Measurements from ENCODE around the gene DDX41. TPM values are rescaled to one million over a fixed set of nuclear protein-coding genes. Genes with fewer than 3 reads are reported as not detected.
A peak's percentile ranks its signal among the peaks of the same experiment; 100 is the strongest.

The DDX41 gene
- total RNA-seq, 1 donor from 2014 or later = 157 TPM

GRCh38 chr5:177495243-177496060, 21.3 kb downstream of the DDX41 start:
- Mint-ChIP-seq H3K27ac (no peak overlapping the region), H3K4me1 (peaks cover 32% of the 10 kb centered on the region), H3K27me3 (peaks cover 19% of the 10 kb centered on the region), H3K4me3 (peak overlapping the region; percentile 89), H3K36me3 (ENCODE audit: low read depth) (peaks cover 14% of the 10 kb centered on the region), H3K9me3 (no peaks in the 10 kb centered on the region)
- intact Hi-C loops (cut with micrococcal nuclease) = loop anchor here (2.0 kb wide), 3 partner anchors 17 to 361 kb away; no protein-coding TSS in a partner anchor
- peak; percentile 71 for DNase-seq

DNA sequence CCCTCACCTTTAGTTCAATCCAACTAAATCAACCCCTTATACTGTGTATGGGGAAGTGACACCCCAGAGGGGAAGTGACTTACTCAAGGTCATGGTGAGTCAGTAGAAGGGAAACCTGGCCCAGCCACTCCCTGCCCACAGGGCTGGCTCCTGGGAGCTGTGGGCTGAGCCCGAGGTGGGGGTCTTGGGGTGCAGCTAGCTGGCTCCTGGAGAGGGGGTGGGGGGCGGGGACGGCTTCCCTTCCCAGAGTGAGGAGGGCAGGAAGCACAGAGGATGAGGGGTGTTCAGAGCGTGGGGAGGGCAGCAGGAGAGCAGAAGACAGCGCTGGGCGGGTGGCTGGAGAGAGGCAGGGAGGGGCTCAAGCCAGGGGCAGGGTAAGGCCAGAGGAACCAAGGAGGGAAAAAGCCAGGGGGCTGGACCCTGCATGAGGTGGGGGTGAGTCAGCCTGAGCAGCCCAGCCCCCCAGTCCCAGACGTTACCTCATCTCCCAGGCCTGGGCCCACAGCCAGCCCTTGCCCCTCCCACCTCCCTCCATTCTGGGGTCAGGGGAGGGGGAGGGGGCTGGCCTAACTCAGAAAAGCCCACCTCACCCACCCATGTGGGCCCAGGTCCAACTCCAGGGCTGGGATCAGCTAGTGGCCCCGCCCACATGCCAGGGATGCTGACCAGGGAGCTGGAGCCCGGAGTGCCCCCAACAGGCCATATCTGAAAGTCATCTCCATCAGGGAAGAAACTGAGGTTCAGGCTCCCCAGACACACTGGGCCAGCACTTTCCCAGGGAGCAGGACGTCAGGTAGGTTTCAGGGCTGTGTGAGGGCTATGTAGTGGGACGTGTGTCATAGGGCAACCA, 22.2 kb downstream of the DDX41 start:
- Mint-ChIP-seq H3K4me3 (peak overlapping the region; percentile 44), H3K27me3 (peaks cover 14% of the 10 kb centered on the region), H3K9me3 (no peaks in the 10 kb centered on the region), H3K4me1 (peaks cover 35% of the 10 kb centered on the region), H3K36me3 (ENCODE audit: low read depth) (peaks cover 20% of the 10 kb centered on the region), H3K27ac (peak overlapping the region; percentile 81)
- DNase-seq = peak; percentile 73
- intact Hi-C loops (cut with micrococcal nuclease) = no loop called here

GRCh38 chr5:177493795-177494345, 22.9 kb downstream of the DDX41 start:
- H3K36me3 Mint-ChIP-seq (ENCODE audit: low read depth) = peaks cover 20% of the 10 kb centered on the region
- H3K4me3 Mint-ChIP-seq = peak overlapping the region; percentile 44
- H3K9me3 Mint-ChIP-seq = no peaks in the 10 kb centered on the region
- no peak for DNase-seq
- H3K27ac Mint-ChIP-seq = peak overlapping the region; percentile 81
- peaks cover 35% of the 10 kb centered on the region for H3K4me1 Mint-ChIP-seq
- H3K27me3 Mint-ChIP-seq = peaks cover 10% of the 10 kb centered on the region
- intact Hi-C loops (cut with micrococcal nuclease) = no loop called here

GRCh38 chr5:177492841-177493240, 23.9 kb downstream of the DDX41 start:
- H3K27ac Mint-ChIP-seq = peak overlapping the region; percentile 66

DNA sequence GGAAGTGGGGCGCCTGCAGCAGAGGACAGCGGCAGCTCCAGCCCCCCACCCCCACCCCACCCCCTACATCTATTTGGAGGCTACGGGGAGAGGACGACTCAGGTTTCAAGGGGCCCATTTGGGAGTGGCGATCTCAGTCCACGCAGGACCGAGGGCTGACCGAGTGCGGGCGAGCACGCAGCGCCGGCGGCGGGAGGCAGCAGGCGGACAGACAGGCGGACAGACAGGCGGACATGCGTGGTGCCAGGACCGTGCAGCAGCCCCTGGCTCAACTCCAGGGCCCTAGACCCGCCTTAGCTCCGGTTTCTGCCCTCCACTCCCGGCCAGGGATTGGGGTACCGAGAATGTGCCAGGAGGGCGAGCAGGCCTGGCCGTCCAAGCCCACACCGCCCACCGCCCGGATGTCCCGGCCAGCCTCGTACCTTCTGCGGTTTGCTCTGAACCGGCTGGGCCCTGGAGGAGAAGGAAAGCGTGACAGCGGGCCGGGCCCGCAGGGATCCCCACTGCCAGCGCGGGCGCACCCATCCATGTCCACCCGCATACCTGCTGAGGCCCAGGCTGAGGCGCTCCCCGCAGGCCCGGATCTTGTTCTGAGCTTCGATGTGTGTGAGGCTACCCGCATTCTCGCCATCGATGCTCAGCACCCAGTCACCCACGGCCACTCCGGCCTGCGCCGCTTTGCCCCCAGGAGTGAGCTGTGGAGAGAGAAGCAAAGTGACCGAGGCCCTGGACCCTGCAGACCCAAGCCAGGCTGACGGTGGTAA, 24.6 kb downstream of the DDX41 start:
- no peak for DNase-seq
- Mint-ChIP-seq H3K4me1 (peaks cover 25% of the 10 kb centered on the region), H3K36me3 (ENCODE audit: low read depth) (peaks cover 26% of the 10 kb centered on the region), H3K4me3 (no peak overlapping the region), H3K9me3 (no peaks in the 10 kb centered on the region), H3K27me3 (no peaks in the 10 kb centered on the region), H3K27ac (peak overlapping the region; percentile 66)
- intact Hi-C loops (cut with micrococcal nuclease) = no loop called here

More at GRCh38 chr5:177492841-177493240, 23.9 kb downstream of the DDX41 start:
- no peak for DNase-seq
- Mint-ChIP-seq H3K9me3 (no peaks in the 10 kb centered on the region), H3K4me3 (no peak overlapping the region), H3K4me1 (peaks cover 26% of the 10 kb centered on the region), H3K27me3 (peaks cover 2% of the 10 kb centered on the region), H3K36me3 (ENCODE audit: low read depth) (peaks cover 23% of the 10 kb centered on the region)
- intact Hi-C loops (cut with micrococcal nuclease) = no loop called here

GRCh38 chr5:177491429-177491945, 25.3 kb downstream of the DDX41 start:
- intact Hi-C loops (cut with micrococcal nuclease) = no loop called here
- peak; percentile 81 for DNase-seq
- Mint-ChIP-seq H3K4me3 (no peak overlapping the region), H3K27me3 (no peaks in the 10 kb centered on the region), H3K4me1 (peaks cover 25% of the 10 kb centered on the region), H3K36me3 (ENCODE audit: low read depth) (peaks cover 28% of the 10 kb centered on the region), H3K9me3 (no peaks in the 10 kb centered on the region), H3K27ac (no peak overlapping the region)

- no peak for DNase-seq
- Mint-ChIP-seq H3K9me3 (no peaks in the 10 kb centered on the region), H3K27ac (no peak overlapping the region), H3K4me3 (no peak overlapping the region), H3K27me3 (no peaks in the 10 kb centered on the region), H3K36me3 (ENCODE audit: low read depth) (peaks cover 32% of the 10 kb centered on the region), H3K4me1 (peaks cover 22% of the 10 kb centered on the region)
- intact Hi-C loops (cut with micrococcal nuclease) = no loop called here
Measured at GRCh38 chr5:177490992-177491391, 25.8 kb downstream of the DDX41 start.

GRCh38 chr5:177490311-177490991, 26.3 kb downstream of the DDX41 start:
- DNase-seq = no peak
- Mint-ChIP-seq H3K9me3 (no peaks in the 10 kb centered on the region), H3K27ac (no peak overlapping the region), H3K27me3 (no peaks in the 10 kb centered on the region), H3K4me3 (no peak overlapping the region), H3K4me1 (peaks cover 17% of the 10 kb centered on the region), H3K36me3 (ENCODE audit: low read depth) (peaks cover 33% of the 10 kb centered on the region)
- intact Hi-C loops (cut with micrococcal nuclease) = no loop called here

- intact Hi-C loops (cut with micrococcal nuclease) = no loop called here
- H3K4me1 Mint-ChIP-seq = peaks cover 11% of the 10 kb centered on the region
- H3K27ac Mint-ChIP-seq = no peak overlapping the region
- H3K4me3 Mint-ChIP-seq = no peak overlapping the region
- DNase-seq = no peak
- no peaks in the 10 kb centered on the region for H3K9me3 Mint-ChIP-seq
- peaks cover 33% of the 10 kb centered on the region for H3K36me3 Mint-ChIP-seq (ENCODE audit: low read depth)
- no peaks in the 10 kb centered on the region for H3K27me3 Mint-ChIP-seq
Measured at GRCh38 chr5:177489119-177489716, 27.5 kb downstream of the DDX41 start.

DNA sequence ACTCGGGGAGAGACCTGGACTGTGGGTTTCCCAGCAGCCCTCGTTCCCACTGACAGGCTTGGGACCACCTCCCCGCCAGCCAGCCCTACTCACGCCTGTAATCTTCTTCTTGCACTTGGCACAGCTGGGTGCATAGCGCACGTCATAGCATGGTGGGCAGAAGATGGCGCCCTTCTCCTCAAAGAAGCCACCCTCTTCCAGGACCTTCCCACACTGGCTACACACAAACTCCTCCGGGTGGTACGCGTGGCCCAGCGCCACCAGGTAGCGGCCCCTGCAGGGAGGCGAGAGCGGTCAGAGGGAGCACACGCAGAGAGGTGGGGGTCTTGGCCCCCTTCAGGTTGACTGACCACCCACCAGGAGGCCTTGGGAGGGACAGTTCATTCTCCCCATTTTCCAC, 28.8 kb downstream of the DDX41 start:
- Mint-ChIP-seq H3K36me3 (ENCODE audit: low read depth) (peaks cover 32% of the 10 kb centered on the region), H3K27ac (no peak overlapping the region), H3K9me3 (no peaks in the 10 kb centered on the region), H3K27me3 (no peaks in the 10 kb centered on the region), H3K4me1 (peaks cover 5% of the 10 kb centered on the region), H3K4me3 (no peak overlapping the region)
- intact Hi-C loops (cut with micrococcal nuclease) = no loop called here
- no peak for DNase-seq

- Mint-ChIP-seq H3K4me1 (peaks cover 3% of the 10 kb centered on the region), H3K9me3 (no peaks in the 10 kb centered on the region), H3K4me3 (no peak overlapping the region), H3K27ac (no peak overlapping the region), H3K27me3 (no peaks in the 10 kb centered on the region), H3K36me3 (ENCODE audit: low read depth) (peaks cover 30% of the 10 kb centered on the region)
- no peak for DNase-seq
- intact Hi-C loops (cut with micrococcal nuclease) = no loop called here
Measured at GRCh38 chr5:177487144-177487543, 29.6 kb downstream of the DDX41 start.

DNA sequence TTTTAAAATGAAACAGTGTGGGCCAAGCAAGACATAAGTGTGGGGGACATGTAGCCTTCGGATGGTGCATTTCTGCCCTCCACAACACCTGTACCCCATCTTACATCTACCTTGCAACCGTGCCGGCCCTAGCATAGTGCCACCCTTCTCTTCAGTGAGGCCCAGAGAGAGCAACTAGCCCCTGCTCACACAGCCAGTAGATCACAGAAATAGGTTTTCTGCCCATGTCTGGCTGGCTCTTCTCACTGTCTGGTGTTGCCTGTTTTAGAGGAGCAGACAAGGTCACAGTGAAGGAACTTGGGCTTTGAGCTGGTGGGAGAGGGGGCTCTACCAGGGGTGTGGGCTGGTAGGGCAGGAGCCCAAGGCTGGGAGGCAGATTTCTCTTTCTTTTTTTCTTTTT, 30.5 kb downstream of the DDX41 start:
- Mint-ChIP-seq H3K4me3 (no peak overlapping the region), H3K27ac (no peak overlapping the region), H3K4me1 (peaks cover 3% of the 10 kb centered on the region), H3K27me3 (no peaks in the 10 kb centered on the region), H3K36me3 (ENCODE audit: low read depth) (peaks cover 29% of the 10 kb centered on the region), H3K9me3 (no peaks in the 10 kb centered on the region)
- intact Hi-C loops (cut with micrococcal nuclease) = no loop called here
- no peak for DNase-seq
